Tibial nerve (tissue), 4 donors: ENCODE results near the gene MARCHF3.

ENCODE experiments used
- CTCF ChIP-seq, 5 experiments: fragments of 200-600 bp in 3 of 5; fragments of 450-650 bp in 2 of 5; sonication (generic) in 3 of 5; IDR thresholded peaks; one replicate each; pipeline ENCODE4 v1.5.1; 2016 to 2019; ENCODE audit warnings: antibody characterized with exemption in 5 of 5, mild to moderate bottlenecking in 3 of 5, moderate library complexity in 2 of 5
- EP300 ChIP-seq, 2 donors: sonication (generic); formaldehyde crosslinking; IDR thresholded peaks; one replicate each; pipeline ENCODE4 v1.6.1; 2017; ENCODE audit warnings: antibody characterized with exemption in 2 of 2, mild to moderate bottlenecking in 1 of 2
- POLR2A ChIP-seq, 2 donors: fragments of 450-650 bp; IDR thresholded peaks; one replicate each; pipeline ENCODE4 v1.6.1; 2017; ENCODE audit warnings: antibody characterized with exemption in 2 of 2, mild to moderate bottlenecking in 2 of 2, moderate library complexity in 2 of 2

GRCh38 chr5:126970517-126971017 is 59.8 kb downstream of the MARCHF3 start:
- TF ChIP-seq CTCF (IDR thresholded peaks at IDR 0.05) (no peak), POLR2A (IDR thresholded peaks at IDR 0.05) (no peak), EP300 (IDR thresholded peaks at IDR 0.05) (peak in 1 of 2 donors; percentile 50)
